HG02642 (cell line): Measurements from ENCODE around the gene SPATA31E1.
"Not testable (repeated sequence)": the region's sequence is repeated elsewhere in the genome, so short reads cannot be mapped to it uniquely, and the experiment has no call there.

ENCODE experiments used
- ATAC-seq: cut with Tn5 transposase; IDR thresholded peaks from one replicate; pipeline ENCODE4 v1.9.1; 2021; ENCODE audit warnings: mild to moderate bottlenecking; ENCODE audit not compliant: unreplicated experiment, poor library complexity

Gene SPATA31E1

GRCh38 chr9:87919013-87919412 lies 36.3 kb downstream of the SPATA31E1 start:
- ATAC-seq, result not testable (repeated sequence)

GRCh38 chr9:87921561-87921960 lies 38.9 kb downstream of the SPATA31E1 start:
- not testable (repeated sequence) for ATAC-seq

GRCh38 chr9:87923012-87923411 lies 40.3 kb downstream of the SPATA31E1 start:
- ATAC-seq, result not testable (repeated sequence)

GRCh38 chr9:87924851-87925250 lies 42.2 kb downstream of the SPATA31E1 start:
- not testable (repeated sequence) for ATAC-seq

GRCh38 chr9:87929152-87929551 lies 46.5 kb downstream of the SPATA31E1 start:
- not testable (repeated sequence) for ATAC-seq

GRCh38 chr9:87934444-87934843 lies 51.8 kb downstream of the SPATA31E1 start:
- ATAC-seq, result not testable (repeated sequence)

- not testable (repeated sequence) for ATAC-seq
These were observed 54.7 kb downstream of the SPATA31E1 start for GRCh38 chr9:87937352-87937751.

GRCh38 chr9:87937918-87938317 lies 55.2 kb downstream of the SPATA31E1 start:
- ATAC-seq, result not testable (repeated sequence)

GRCh38 chr9:87938336-87938735 lies 55.7 kb downstream of the SPATA31E1 start:
- ATAC-seq, result not testable (repeated sequence)
